HG02884 (cell line): ENCODE data around the gene ATP6V1F.

Experiments used
- ATAC-seq: cut with Tn5 transposase; IDR thresholded peaks from one replicate; pipeline ENCODE4 v1.9.1; 2021; ENCODE audit warnings: mild to moderate bottlenecking, moderate library complexity; ENCODE audit not compliant: unreplicated experiment

Gene ATP6V1F

DNA sequence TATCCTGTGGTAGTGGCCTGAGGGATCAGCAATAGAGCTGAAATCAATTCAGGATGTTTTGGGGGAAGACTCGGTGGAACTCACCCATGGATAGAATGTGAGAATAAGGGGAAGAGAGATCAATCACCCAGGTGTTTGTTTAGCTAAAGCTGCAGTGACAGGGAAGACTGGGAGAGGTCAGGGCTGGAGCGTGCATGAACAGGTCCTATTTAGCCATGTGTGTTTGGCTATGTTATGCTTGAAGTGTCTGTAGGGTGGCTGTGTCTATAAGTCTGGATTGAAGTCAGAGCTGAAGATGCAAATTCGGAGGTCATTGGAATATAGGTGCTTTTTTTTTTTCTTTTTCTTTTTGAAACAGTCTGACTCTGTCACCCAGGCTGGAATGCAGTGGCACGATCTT, 4.6 kb downstream of the ATP6V1F start:
- ATAC-seq = no peak

- ATAC-seq = no peak
Observed at GRCh38 chr7:128867842-128868623, 5.4 kb downstream of the ATP6V1F start.

DNA sequence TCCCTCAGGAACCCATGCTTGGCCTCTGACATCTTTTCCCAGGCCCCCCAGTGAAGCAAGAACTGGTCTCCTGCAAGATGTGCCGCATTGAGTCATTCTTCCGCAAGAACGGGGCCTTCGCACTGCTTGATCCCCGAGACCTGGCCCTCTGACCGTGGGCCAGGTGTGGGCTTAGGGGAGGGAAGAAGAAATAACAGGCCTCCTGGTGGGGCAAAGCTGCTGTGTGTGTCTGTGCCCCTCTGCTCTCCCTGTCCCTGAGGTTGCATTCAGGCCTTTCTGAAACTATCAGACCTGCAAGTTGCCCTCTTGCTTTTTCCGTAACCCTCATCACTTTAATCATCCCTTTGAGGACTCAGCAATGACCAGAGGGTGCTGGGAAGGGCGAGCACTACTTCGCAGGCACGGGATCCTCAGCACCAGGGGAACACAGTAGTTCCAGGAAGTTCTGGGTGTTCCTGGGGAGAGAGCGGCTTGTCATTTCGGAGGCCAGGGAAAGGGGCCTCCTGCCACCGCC, 6.0 kb downstream of the ATP6V1F start:
- ATAC-seq = no peak

- ATAC-seq = peak; percentile 58
Observed at GRCh38 chr7:128869138-128869943, 6.7 kb downstream of the ATP6V1F start.

GRCh38 chr7:128869944-128870285, 7.3 kb downstream of the ATP6V1F start:
- no peak for ATAC-seq

DNA sequence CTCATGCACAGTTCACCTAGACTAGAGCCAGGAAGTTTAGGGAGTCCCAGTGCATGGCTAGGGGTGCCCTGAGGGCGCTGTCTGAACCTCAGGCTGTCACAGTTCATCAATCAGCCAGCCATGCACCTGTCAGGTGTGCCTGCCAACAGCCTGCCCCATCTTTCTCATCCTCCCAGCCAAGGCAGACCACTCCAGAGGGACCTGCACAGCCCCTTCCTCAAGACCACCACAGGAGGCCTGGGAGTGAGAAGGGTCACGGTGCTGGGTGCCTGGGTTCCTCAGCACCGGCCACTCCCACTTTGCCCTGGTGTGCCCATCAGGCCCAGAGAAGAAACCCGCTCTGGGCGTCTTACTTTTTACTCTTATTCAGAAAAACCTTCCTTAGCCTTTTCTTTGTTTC, 8.4 kb downstream of the ATP6V1F start:
- ATAC-seq = no peak

GRCh38 chr7:128872394-128872824, 9.8 kb downstream of the ATP6V1F start:
- no peak for ATAC-seq

DNA sequence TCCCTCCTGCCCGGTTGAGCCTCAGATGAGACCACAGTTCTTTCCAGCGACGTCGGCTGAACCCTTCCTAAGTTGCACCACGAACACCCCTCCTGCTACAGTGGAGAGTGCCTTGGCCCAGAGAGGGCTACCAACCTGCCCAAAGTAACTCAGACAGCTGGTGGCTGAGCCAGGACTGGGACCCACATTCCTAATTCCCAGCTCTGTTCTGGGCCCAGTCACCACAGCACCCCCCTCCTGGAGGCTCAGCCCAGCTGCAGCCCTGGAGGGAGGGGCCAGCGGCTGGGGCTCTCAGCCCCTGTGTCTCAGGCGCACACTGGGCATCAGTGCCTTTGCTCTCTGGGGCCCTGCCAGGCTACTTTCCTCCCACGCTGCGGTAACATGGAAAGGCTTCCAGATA, 10.6 kb downstream of the ATP6V1F start:
- ATAC-seq = no peak

GRCh38 chr7:128874140-128875031, 11.7 kb downstream of the ATP6V1F start:
- no peak for ATAC-seq

- no peak for ATAC-seq
Observed at GRCh38 chr7:128875523-128875948, 12.9 kb downstream of the ATP6V1F start.

DNA sequence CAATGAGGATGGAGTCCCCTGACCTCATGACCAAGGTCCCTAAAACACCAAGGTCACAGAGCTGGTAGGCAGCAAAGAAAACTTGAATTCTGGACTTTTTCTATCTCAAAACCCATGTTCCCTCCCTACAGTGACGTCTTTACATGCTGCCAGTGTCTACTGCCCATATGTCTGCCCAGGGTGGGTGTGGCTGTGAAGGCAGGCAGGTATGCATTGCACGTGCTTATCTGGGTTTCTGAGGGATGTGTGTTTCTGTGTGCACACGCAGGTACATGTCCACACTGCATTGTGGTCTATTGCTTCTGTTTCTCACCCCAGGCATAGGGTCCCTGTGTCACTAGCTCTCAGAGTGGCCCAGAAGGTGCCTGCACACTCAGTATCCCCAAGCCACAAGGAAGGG, 13.5 kb downstream of the ATP6V1F start:
- no peak for ATAC-seq

DNA sequence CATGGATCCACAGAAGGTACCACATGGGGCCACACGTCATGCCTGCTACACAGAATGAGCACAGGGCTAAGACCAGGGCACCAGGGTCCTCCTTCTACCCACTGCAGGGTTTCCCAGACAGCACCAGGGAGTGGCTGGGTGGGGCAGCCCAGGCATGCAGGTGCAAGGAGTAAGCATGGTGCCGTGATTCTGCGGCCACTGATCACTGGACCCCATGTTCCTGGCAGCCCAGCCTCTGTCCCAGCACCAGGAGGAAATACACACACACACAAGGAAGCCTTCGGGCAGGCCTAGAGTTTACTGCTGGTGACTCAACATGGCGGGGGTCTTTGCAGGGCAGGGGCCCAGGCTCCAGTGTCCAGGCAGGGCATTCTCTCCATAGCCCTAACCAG, 13.9 kb downstream of the ATP6V1F start:
- ATAC-seq = no peak

GRCh38 chr7:128876978-128877755, 14.5 kb downstream of the ATP6V1F start:
- no peak for ATAC-seq

DNA sequence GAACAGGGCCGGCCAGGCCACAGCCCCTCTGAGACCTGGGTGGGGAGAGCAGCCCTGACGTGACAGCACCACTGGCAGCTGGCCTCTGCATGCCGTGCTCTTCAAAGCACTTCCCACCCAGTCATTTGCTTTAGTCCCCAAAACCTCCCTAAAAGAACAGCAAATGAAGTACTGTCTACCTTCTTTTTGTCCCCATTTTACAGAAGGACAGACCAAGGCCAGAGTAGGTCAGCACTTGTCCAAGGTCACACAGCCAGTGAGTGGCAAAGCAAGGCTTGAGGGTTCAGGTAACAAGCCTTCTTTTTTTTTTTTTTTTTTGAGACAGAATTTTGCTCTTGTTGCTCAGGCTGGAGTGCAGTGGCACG, 15.1 kb downstream of the ATP6V1F start:
- ATAC-seq = no peak

DNA sequence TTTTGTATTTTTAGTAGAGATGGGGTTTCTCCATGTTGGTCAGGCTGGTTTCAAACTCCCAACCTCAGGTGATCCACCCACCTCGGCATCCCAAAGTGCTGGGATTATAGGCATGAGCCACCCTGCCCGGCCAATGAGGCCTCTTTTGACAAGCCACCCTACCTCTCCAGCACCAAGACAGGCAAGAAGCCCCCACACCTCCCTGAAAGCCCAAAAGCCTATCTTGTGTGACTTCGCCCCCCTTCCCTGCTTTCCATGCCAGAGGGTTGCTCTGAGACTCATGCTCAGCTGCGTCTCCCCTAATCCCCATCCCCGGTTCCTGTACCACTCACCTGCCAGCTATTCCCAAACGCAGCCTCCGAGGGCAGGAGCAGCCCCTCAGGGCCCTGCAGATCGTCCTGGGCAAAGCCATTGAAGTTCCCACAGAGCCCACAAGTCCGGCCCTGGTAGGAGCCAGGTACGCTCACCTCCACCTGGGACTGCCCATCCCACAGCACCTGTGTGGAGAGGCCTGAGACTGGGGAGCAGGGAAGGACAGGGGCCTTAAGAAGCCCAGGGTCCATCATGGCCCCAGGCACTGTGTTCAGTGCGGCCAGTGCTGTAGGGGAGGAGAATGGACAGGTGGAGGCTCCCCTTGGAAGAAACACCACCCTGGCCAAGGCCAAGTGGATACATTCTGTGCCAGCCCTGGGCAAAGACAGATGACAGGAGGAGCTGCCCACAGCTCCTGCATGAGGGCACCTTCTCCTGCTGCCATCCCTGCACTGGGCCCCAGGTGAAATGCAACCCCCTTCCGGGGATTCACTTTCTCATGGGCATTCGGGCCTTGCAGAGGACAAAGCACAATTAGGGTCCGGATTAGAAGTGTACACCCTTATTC, 15.8 kb downstream of the ATP6V1F start:
- no peak for ATAC-seq

- no peak for ATAC-seq
Observed at GRCh38 chr7:128879461-128879938, 16.8 kb downstream of the ATP6V1F start.

- ATAC-seq = no peak
Observed at GRCh38 chr7:128879939-128880746, 17.5 kb downstream of the ATP6V1F start.

DNA sequence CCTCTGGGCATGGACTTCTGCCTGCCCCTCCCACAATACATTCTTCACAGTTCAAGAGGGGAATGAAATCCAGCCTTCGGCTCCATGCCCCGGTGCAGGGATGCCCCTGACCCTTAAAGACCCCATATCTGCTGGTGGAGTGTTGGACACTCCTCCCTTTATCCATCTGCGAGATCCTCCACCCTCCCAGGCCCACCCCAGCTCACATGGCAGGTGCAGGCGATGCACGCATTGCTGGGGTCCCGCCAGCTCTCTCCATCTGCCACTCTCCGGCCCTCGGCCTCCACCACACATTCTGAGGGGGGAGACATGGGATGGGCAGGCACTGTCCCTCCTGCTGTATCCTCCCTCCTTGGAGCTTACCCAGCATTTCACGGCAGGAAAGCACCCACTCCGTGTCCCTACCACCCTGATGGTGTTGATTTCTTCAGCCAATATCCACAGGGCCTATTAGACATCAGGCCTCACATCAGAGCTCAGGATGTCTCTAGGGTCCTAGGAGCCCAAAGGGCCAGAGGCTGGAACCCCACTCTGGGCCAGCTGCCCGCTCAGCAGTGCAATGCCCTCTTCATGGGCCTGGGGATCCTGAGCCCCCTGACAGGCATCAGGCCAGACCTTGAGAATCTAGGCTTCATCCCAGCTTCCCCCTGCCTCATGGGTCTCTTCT, 18.3 kb downstream of the ATP6V1F start:
- no peak for ATAC-seq
